SHP77 treated with DMSO at 0.1 percent for 48 hours (cell line): ENCODE measurements around the gene MAP3K15.

Experiments used
- DNase-seq: peaks from one replicate; lab custom pipeline; 2025; lab: John Stamatoyannopoulos, UW

Gene MAP3K15

GRCh38 chrX:19514791-19515614, at the start of gene MAP3K15:
MAP3K15 (minus strand) TSS chrX:19515508; CDS start chrX:19515261, 247 bp downstream.
- DNase-seq, result no peak

- DNase-seq, result no peak
These were observed 49.3 kb upstream of the MAP3K15 start for GRCh38 chrX:19564606-19565005.

GRCh38 chrX:19563746-19564145, 48.4 kb upstream of the MAP3K15 start:
- DNase-seq, result no peak

GRCh38 chrX:19563327-19563726, 48.0 kb upstream of the MAP3K15 start:
- no peak for DNase-seq

GRCh38 chrX:19560611-19561010, 45.3 kb upstream of the MAP3K15 start:
- no peak for DNase-seq

GRCh38 chrX:19557822-19558221, 42.5 kb upstream of the MAP3K15 start:
- no peak for DNase-seq

GRCh38 chrX:19556202-19556601, 40.9 kb upstream of the MAP3K15 start:
- DNase-seq, result no peak

- DNase-seq, result no peak
These were observed 40.4 kb upstream of the MAP3K15 start for GRCh38 chrX:19555683-19556082.

GRCh38 chrX:19555236-19555635, 39.9 kb upstream of the MAP3K15 start:
- no peak for DNase-seq

- DNase-seq, result no peak
These were observed 39.5 kb upstream of the MAP3K15 start for GRCh38 chrX:19554786-19555185.

GRCh38 chrX:19552793-19553192, 37.5 kb upstream of the MAP3K15 start:
- DNase-seq, result no peak

GRCh38 chrX:19549838-19550237, 34.5 kb upstream of the MAP3K15 start:
- no peak for DNase-seq

- no peak for DNase-seq
These were observed 33.6 kb upstream of the MAP3K15 start for GRCh38 chrX:19548934-19549333.

GRCh38 chrX:19548279-19548678, 33.0 kb upstream of the MAP3K15 start:
- no peak for DNase-seq

- DNase-seq, result no peak
These were observed 30.3 kb upstream of the MAP3K15 start for GRCh38 chrX:19545651-19546050.

GRCh38 chrX:19544693-19545305, 29.5 kb upstream of the MAP3K15 start:
- DNase-seq, result no peak

GRCh38 chrX:19543951-19544381, 28.7 kb upstream of the MAP3K15 start:
- no peak for DNase-seq

GRCh38 chrX:19543020-19543715, 27.9 kb upstream of the MAP3K15 start:
- DNase-seq, result no peak

GRCh38 chrX:19541931-19542330, 26.6 kb upstream of the MAP3K15 start:
- DNase-seq, result no peak

GRCh38 chrX:19541196-19541595, 25.9 kb upstream of the MAP3K15 start:
- DNase-seq, result no peak

- DNase-seq, result no peak
These were observed 24.8 kb upstream of the MAP3K15 start for GRCh38 chrX:19540076-19540475.

GRCh38 chrX:19539665-19540064, 24.4 kb upstream of the MAP3K15 start:
- no peak for DNase-seq

GRCh38 chrX:19535476-19535875, 20.2 kb upstream of the MAP3K15 start:
- no peak for DNase-seq
